K562 (cell line): Measurements from ENCODE around the gene ZNF143. TPM values are rescaled to one million over a fixed set of nuclear protein-coding genes. Genes with fewer than 3 reads are reported as not detected.
A peak's percentile ranks its signal among the peaks of the same experiment; 100 is the strongest.

Source experiments
- HMBOX1 ChIP-seq: sonication (generic); IDR thresholded peaks from 2 replicates; pipeline ENCODE4 v1.6.1; 2016
- RBBP5 ChIP-seq: fragments of 200-600 bp; sonication (generic); IDR thresholded peaks from 2 replicates; pipeline ENCODE4 v1.6.1; 2012; ENCODE audit warnings: borderline replicate concordance, mild to moderate bottlenecking, low read length, control low read depth, inconsistent platforms; ENCODE audit not compliant: insufficient read depth, poor library complexity, severe bottlenecking
- SAFB ChIP-seq: fragments of 200-400 bp; formaldehyde crosslinking; IDR thresholded peaks from 2 replicates; pipeline ENCODE4 v1.6.1; 2017; ENCODE audit warnings: low read depth, low read length, borderline replicate concordance
- TBL1XR1 ChIP-seq, 2 experiments: IDR thresholded peaks; 2 replicates each; pipeline ENCODE4 v1.6.1; 2012; ENCODE audit warnings: improper control_type of control experiment in 2 of 2, low read length in 2 of 2, mild to moderate bottlenecking in 1 of 2
- polyA plus RNA-seq, 8 experiments: library from polyadenylated mRNA; depleted of rRNA in 4 of 8; stranded (reverse) in 5 of 8; unstranded in 3 of 8; fragments of >200 nt; fragmentation: Nextera tagmentation in 2 of 8; fragmentation: Illumina TruSeq in 1 of 8; extraction: Ambion mirVana in 2 of 8; extraction: Trizol in 1 of 8; gene quantifications; 2 replicates each; pipeline versions ENCODE4 v1.2.1 to v1.2.3, GENCODE V29; 2011 to 2014; ENCODE audit warnings: inconsistent platforms in 1 of 8, missing spikeins in 1 of 8
- total RNA-seq, 7 experiments: library from RNA; depleted of rRNA in 6 of 7; stranded (reverse); fragments of >200 nt in 6 of 7; fragmentation: Illumina TruSeq in 2 of 7; extraction: Trizol in 2 of 7; gene quantifications; 2 replicates each; pipeline versions ENCODE4 v1.2.1 to v1.2.3, GENCODE V29; 2011 to 2021; ENCODE audit warnings: low replicate concordance in 1 of 7
- TF ChIP-seq, protein P1 (sequence below), 2 experiments: IDR thresholded peaks; 2 replicates each; pipeline ENCODE4 v1.6.1; 2011; ENCODE audit warnings: borderline replicate concordance in 1 of 2, control low read depth in 1 of 2, low read depth in 1 of 2, low read length in 1 of 2, mild to moderate bottlenecking in 1 of 2, mixed read lengths in 1 of 2, moderate library complexity in 1 of 2; ENCODE audit not compliant: insufficient read depth in 1 of 2, insufficient read length in 1 of 2, poor library complexity in 1 of 2, severe bottlenecking in 1 of 2; ENCODE audit errors: extremely low read depth in 1 of 2
- TF ChIP-seq, protein P2 (sequence below), 2 experiments: fragments of 450-650 bp; conservative IDR thresholded peaks; 2 replicates each; pipeline ENCODE4 v1.6.1; 2017; ENCODE audit warnings: mild to moderate bottlenecking in 2 of 2, moderate library complexity in 2 of 2

Gene ZNF143
- total and polyA plus RNA-seq, 9 of the 15 experiments (the other 6 are each of a cell fraction or from before 2014, with no cell fraction given): 18.4 to 58.5 (median 27.1) TPM

GRCh38 chr11:9461063-9461759, 399 bp downstream of the ZNF143 start (continued):
- TF ChIP-seq, protein P1, sequence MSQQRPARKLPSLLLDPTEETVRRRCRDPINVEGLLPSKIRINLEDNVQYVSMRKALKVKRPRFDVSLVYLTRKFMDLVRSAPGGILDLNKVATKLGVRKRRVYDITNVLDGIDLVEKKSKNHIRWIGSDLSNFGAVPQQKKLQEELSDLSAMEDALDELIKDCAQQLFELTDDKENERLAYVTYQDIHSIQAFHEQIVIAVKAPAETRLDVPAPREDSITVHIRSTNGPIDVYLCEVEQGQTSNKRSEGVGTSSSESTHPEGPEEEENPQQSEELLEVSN (IDR thresholded peaks at IDR 0.05; ENCODE audit: borderline replicate concordance in 1 of 2, extremely low read depth in 1 of 2, insufficient read depth in 1 of 2, insufficient read length in 1 of 2, low read depth in 1 of 2, low read length in 1 of 2, poor library complexity in 1 of 2, severe bottlenecking in 1 of 2): peak; percentile 26 to 37
- TF ChIP-seq TBL1XR1 (IDR thresholded peaks at IDR 0.05; ENCODE audit: low read length in 2 of 2) (0 out of 4 replicates have a peak, but pooled peaks of 1 of the 2 experiments have one; percentile 7), HMBOX1 (no peak), RBBP5 (peak; percentile 81), SAFB (0 out of 2 replicates have a peak, but pooled peaks have one; percentile 26)
- TF ChIP-seq, protein P2, sequence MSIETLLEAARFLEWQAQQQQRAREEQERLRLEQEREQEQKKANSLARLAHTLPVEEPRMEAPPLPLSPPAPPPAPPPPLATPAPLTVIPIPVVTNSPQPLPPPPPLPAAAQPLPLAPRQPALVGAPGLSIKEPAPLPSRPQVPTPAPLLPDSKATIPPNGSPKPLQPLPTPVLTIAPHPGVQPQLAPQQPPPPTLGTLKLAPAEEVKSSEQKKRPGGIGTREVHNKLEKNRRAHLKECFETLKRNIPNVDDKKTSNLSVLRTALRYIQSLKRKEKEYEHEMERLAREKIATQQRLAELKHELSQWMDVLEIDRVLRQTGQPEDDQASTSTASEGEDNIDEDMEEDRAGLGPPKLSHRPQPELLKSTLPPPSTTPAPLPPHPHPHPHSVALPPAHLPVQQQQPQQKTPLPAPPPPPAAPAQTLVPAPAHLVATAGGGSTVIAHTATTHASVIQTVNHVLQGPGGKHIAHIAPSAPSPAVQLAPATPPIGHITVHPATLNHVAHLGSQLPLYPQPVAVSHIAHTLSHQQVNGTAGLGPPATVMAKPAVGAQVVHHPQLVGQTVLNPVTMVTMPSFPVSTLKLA (conservative IDR thresholded peaks at IDR 0.05): peak in 1 of 2 experiments; percentile 41; a peak in 1 of 4 replicates
